Chondrocyte (in vitro differentiated cells): Measurements from ENCODE around the gene LARGE2. TPM values are rescaled to one million over a fixed set of nuclear protein-coding genes. Genes with fewer than 3 reads are reported as not detected.

Experiments
- DNase-seq: peaks from one replicate; pipeline ENCODE4 v3.0.0; 2021; ENCODE audit warnings: mixed read lengths, low spot score
- H3K27ac Mint-ChIP-seq: one replicate; pipeline ENCODE4 v1.8.0; 2021; ENCODE audit warnings: mild to moderate bottlenecking, moderate library complexity, mixed read lengths; ENCODE audit not compliant: unreplicated experiment
- H3K27me3 Mint-ChIP-seq: 2 replicates; pipeline ENCODE4 v1.8.0; 2021; ENCODE audit warnings: low read depth, mixed read lengths
- H3K36me3 Mint-ChIP-seq: 2 replicates; pipeline ENCODE4 v1.8.0; 2021; ENCODE audit warnings: low read depth, mixed read lengths
- H3K4me1 Mint-ChIP-seq: 2 replicates; pipeline ENCODE4 v1.8.0; 2021; ENCODE audit warnings: low read depth, mild to moderate bottlenecking, mixed read lengths
- H3K4me3 Mint-ChIP-seq: one replicate; pipeline ENCODE4 v1.8.0; 2021; ENCODE audit warnings: mild to moderate bottlenecking, moderate library complexity, mixed read lengths; ENCODE audit not compliant: unreplicated experiment
- H3K9me3 Mint-ChIP-seq: 2 replicates; pipeline ENCODE4 v1.8.0; 2021; ENCODE audit warnings: low read depth, mixed read lengths
- CTCF ChIP-seq: fragments of 200-600 bp; sonication (generic); IDR thresholded peaks from 2 replicates; pipeline ENCODE4 v1.5.0; 2021; ENCODE audit warnings: antibody characterized with exemption, mild to moderate bottlenecking, moderate library complexity
- total RNA-seq: library from RNA; stranded (reverse); gene quantifications from 3 replicates; pipeline ENCODE4 v1.2.1, GENCODE V29; 2021

LARGE2 gene
- total RNA-seq, 1 donor from 2014 or later, result not detected

- no peak overlapping the region for H3K27ac Mint-ChIP-seq
- H3K4me3 Mint-ChIP-seq, result no peak overlapping the region
- TF ChIP-seq CTCF, result no peak
- H3K9me3 Mint-ChIP-seq, result no peaks in the 10 kb centered on the region
- no peak for DNase-seq
- peaks cover 14% of the 10 kb centered on the region for H3K36me3 Mint-ChIP-seq
- H3K27me3 Mint-ChIP-seq, result peaks cover 7% of the 10 kb centered on the region
- H3K4me1 Mint-ChIP-seq, result peaks cover 6% of the 10 kb centered on the region
These were observed 7.8 kb downstream of the LARGE2 start for GRCh38 chr11:45930031-45930794.

- no peak for TF ChIP-seq CTCF
- Mint-ChIP-seq H3K4me1 (peaks cover 6% of the 10 kb centered on the region), H3K9me3 (no peaks in the 10 kb centered on the region), H3K36me3 (peaks cover 14% of the 10 kb centered on the region), H3K27ac (no peak overlapping the region), H3K4me3 (no peak overlapping the region), H3K27me3 (peaks cover 5% of the 10 kb centered on the region)
- no peak for DNase-seq
These were observed 8.6 kb downstream of the LARGE2 start for GRCh38 chr11:45930951-45931570.

- Mint-ChIP-seq H3K4me3 (no peak overlapping the region), H3K9me3 (no peaks in the 10 kb centered on the region), H3K27me3 (peaks cover 4% of the 10 kb centered on the region), H3K36me3 (peaks cover 15% of the 10 kb centered on the region), H3K4me1 (peaks cover 6% of the 10 kb centered on the region), H3K27ac (no peak overlapping the region)
- TF ChIP-seq CTCF, result no peak
- no peak for DNase-seq
These were observed 9.3 kb downstream of the LARGE2 start for GRCh38 chr11:45931739-45932138.

GRCh38 chr11:45932217-45932616 is 9.8 kb downstream of the LARGE2 start:
- H3K36me3 Mint-ChIP-seq, result peaks cover 15% of the 10 kb centered on the region
- peaks cover 6% of the 10 kb centered on the region for H3K4me1 Mint-ChIP-seq
- no peak for DNase-seq
- H3K27me3 Mint-ChIP-seq, result no peaks in the 10 kb centered on the region
- no peaks in the 10 kb centered on the region for H3K9me3 Mint-ChIP-seq
- no peak overlapping the region for H3K27ac Mint-ChIP-seq
- no peak for TF ChIP-seq CTCF
- no peak overlapping the region for H3K4me3 Mint-ChIP-seq

GRCh38 chr11:45933131-45933831 is 10.8 kb downstream of the LARGE2 start:
- no peak overlapping the region for H3K4me3 Mint-ChIP-seq
- DNase-seq, result no peak
- H3K27me3 Mint-ChIP-seq, result no peaks in the 10 kb centered on the region
- peaks cover 6% of the 10 kb centered on the region for H3K4me1 Mint-ChIP-seq
- no peak overlapping the region for H3K27ac Mint-ChIP-seq
- no peaks in the 10 kb centered on the region for H3K9me3 Mint-ChIP-seq
- peaks cover 17% of the 10 kb centered on the region for H3K36me3 Mint-ChIP-seq
- no peak for TF ChIP-seq CTCF
